Muscle of arm (tissue), 12 donors: ENCODE data around the gene NAPEPLD. TPM values are rescaled to one million over a fixed set of nuclear protein-coding genes. Genes with fewer than 3 reads are reported as not detected.
"Not testable (repeated sequence)": the region's sequence is repeated elsewhere in the genome, so short reads cannot be mapped to it uniquely, and the experiment has no call there.

Experiments
- DNase-seq: peaks from one replicate; pipeline ENCODE4 v3.0.0-alpha.2; 2013
- polyA plus RNA-seq, 12 donors: library from polyadenylated mRNA; unstranded; fragments of 120-200 nt; gene quantifications; one replicate each; pipeline ENCODE4 v1.2.1, GENCODE V29; 2013; ENCODE audit not compliant: insufficient read length in 12 of 12

NAPEPLD gene
- polyA plus RNA-seq, 12 donors: 12.0 to 30.9 (median 16.8) TPM; not detected in 1

DNA sequence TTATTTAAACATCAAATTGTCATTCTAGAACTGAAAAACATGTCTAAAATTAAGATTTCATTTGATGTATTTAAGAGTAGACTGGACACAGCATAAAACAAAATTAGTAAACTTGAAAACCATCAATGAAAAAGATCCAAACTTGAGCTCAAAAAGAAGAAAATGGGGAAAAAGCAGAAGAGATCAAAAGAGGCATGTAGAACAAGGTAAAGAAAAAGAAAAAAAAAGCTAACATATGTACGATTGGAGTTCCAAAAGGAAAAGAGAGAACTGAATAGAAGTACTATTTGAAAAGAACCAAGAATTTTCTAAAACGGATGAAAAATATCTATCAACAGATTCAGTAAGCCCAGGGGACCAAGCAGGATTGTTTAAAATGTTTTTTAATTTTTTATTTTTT is 77.9 kb downstream of the NAPEPLD start:
- no peak for DNase-seq

- DNase-seq: no peak
Observed at GRCh38 chr7:103068414-103069403, 80.2 kb downstream of the NAPEPLD start.

DNA sequence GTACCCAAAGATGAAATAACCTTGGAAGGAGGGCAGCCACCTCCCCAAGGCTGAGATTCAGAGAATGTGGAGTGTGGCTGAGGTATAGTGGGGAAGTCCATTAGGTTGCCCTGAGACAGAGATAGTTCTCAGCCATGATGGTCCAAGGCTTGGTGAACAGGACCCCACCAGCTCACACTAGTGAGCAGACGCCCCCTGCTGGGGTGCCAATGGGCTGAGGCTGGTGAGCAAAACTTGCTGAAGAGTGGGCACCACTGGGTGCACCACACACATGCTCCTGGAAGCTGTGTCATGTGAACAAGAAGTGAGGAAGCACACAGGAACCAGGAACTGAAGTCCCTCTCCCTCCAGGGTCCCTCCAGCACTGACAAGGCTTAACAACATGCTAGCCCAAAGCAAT is 83.2 kb downstream of the NAPEPLD start:
- no peak for DNase-seq

DNA sequence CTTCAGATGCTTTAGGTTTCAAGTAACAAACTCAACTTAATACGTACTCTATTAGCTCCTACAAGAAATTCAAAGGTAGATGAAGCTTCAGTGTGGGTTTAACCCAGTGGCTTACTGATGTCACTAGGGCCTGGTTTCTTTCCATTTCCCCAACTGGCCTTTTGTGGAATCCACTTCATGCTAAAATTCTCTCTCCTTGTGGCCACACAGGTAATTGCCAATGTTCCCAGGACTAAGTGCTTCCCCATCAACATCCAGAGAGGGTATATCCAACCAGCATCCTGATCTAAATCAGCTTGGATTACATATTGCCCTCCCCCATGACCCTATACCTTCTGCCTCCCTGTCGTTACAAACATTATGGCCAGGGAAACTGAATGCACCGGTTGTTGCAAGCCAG is 85.0 kb downstream of the NAPEPLD start:
- DNase-seq: no peak

DNA sequence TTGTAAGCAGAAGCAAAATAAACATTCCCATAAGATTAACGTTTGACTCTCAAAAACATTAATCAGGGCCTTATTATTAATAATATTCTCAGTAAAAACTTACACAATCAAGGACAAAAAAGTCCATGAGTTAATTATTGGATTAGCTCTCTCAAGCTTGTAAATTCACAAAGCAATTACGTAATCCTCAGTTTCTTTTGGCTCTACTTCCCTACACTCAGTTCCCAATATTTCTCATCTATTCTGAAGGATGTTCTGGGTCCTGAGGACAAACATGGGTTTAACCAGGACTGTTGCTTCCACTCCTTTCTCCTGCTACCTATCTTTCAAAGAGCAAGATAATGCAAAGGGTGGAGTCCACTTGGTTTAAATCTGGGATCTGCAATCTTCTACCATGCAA is 89.4 kb downstream of the NAPEPLD start:
- DNase-seq: no peak

GRCh38 chr7:103058122-103058521 is 90.8 kb downstream of the NAPEPLD start:
- DNase-seq: no peak

GRCh38 chr7:103056006-103056405 is 92.9 kb downstream of the NAPEPLD start:
- not testable (repeated sequence) for DNase-seq

GRCh38 chr7:103051519-103051918 is 97.4 kb downstream of the NAPEPLD start:
- no peak for DNase-seq

Other genes with a start within 250 kb of the NAPEPLD start
- 100 to 1,000 TPM in 1 of 12 donors, 10 to 100 TPM in 10, not detected in 1; 23.7 to 112 (median 39.3) TPM for gene LRRC17, start 236.1 kb downstream of the NAPEPLD start, polyA plus RNA-seq
- 1 to 10 TPM in 1 of 12 donors, under 1 TPM in 9, not detected in 2; 0.46 to 1.3 (median 0.76) TPM for gene FBXL13, start 74.3 kb downstream of the NAPEPLD start, polyA plus RNA-seq
- gene ARMC10, start 74.0 kb downstream of the NAPEPLD start, polyA plus RNA-seq: 10 to 100 TPM in 11 of 12 donors, not detected in 1; 19.9 to 35.0 (median 25.1) TPM
- gene PMPCB, start 148.3 kb upstream of the NAPEPLD start, polyA plus RNA-seq: 10 to 100 TPM in 11 of 12 donors, not detected in 1; 32.1 to 70.9 (median 64.4) TPM
- gene DNAJC2, start 195.7 kb upstream of the NAPEPLD start, polyA plus RNA-seq: 10 to 100 TPM in 11 of 12 donors, not detected in 1; 28.6 to 64.9 (median 37.6) TPM
- 100 to 1,000 TPM in 6 of 12 donors, 10 to 100 TPM in 5, not detected in 1; 20.8 to 110 (median 101) TPM for gene PSMC2, start 198.5 kb upstream of the NAPEPLD start, polyA plus RNA-seq